Adipocyte (in vitro differentiated cells): ENCODE data around the gene NSMCE1.
A peak's percentile ranks its signal among the peaks of the same experiment; 100 is the strongest.
"Not testable (repeated sequence)": the region's sequence is repeated elsewhere in the genome, so short reads cannot be mapped to it uniquely, and the experiment has no call there.

Experiments
- DNase-seq: peaks from one replicate; pipeline ENCODE4 v3.0.0-alpha.2; 2015; ENCODE audit warnings: low read depth
- H3K27me3 ChIP-seq: replicated peaks from 2 replicates; pipeline ENCODE4 v1.7.0; 2013; ENCODE audit warnings: mild to moderate bottlenecking, low read length, moderate library complexity; ENCODE audit not compliant: control insufficient read depth, insufficient read depth
- H3K36me3 ChIP-seq: 2 replicates; pipeline ENCODE4 v1.7.0; 2013; ENCODE audit warnings: low read length, mild to moderate bottlenecking, moderate library complexity; ENCODE audit not compliant: control insufficient read depth, insufficient read depth, severe bottlenecking
- H3K4me1 ChIP-seq: 2 replicates; pipeline ENCODE4 v1.7.0; 2013; ENCODE audit warnings: mild to moderate bottlenecking, low read length, moderate library complexity; ENCODE audit not compliant: control insufficient read depth, insufficient read depth
- H3K4me3 ChIP-seq: 2 replicates; pipeline ENCODE4 v1.7.0; 2013; ENCODE audit warnings: mild to moderate bottlenecking, low read length, moderate library complexity
- H3K9ac ChIP-seq: 2 replicates; pipeline ENCODE4 v1.7.0; 2013; ENCODE audit warnings: mild to moderate bottlenecking, low read length, moderate library complexity
- H3K9me3 ChIP-seq: 2 replicates; pipeline ENCODE4 v1.7.0; 2013; ENCODE audit warnings: mild to moderate bottlenecking, low read length, moderate library complexity; ENCODE audit not compliant: control insufficient read depth

The NSMCE1 gene

DNA sequence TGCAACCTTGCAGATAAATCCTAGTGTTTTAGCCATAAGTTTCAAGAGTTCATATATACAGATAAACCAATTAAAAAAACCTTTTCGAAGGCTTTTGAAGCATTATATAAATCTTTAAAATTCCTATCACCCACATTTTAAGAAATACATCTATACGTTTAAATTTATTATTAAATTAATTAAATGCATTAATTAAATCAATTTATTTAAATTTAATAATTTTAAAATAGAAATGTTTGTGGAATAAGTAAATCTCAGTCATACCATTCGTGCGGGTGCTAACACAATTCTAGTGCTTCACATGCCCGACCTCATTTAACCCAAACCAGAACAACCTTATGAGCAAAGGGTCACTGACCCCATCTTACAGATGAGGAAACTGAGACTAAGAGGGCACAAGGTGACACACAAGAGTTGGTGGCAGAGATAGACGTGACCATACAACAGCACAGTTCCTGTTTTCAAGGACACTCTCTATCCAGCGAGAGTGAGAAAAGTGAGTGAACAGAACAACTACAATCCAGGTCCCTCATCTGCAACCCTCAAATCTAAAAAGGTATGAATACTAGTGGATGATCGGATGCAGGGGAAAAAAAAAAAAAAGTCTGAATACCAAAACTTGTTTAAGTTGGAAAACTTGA is 1.4 kb downstream of the NSMCE1 start:
- H3K9ac ChIP-seq: no peak overlapping the region
- H3K4me1 ChIP-seq: peaks cover 10% of the 10 kb centered on the region
- H3K4me3 ChIP-seq: peak overlapping the region; percentile 84
- no peak for DNase-seq
- no peaks in the 10 kb centered on the region for H3K9me3 ChIP-seq
- no peaks in the 10 kb centered on the region for H3K36me3 ChIP-seq
- H3K27me3 ChIP-seq: no peaks in the 10 kb centered on the region

DNA sequence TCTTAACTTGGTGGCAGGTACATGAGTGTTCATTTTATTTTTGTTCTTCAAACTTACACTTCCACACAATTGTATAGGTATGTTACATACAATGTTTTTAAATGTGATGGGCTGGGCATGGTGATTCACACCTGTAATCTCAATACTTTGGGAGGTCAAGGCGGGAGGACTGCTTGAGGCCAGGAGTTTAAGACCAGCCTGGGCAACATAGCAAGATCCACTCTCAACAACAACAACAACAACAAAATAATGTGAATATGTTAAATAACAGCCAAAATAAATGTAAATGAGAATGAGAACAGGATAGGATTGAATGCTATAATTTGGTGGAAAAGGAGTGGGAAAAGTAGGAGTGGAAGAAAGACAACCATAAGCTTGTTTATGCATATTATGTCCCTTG is 2.6 kb downstream of the NSMCE1 start:
- Histone ChIP-seq H3K36me3 (no peaks in the 10 kb centered on the region), H3K4me3 (no peak overlapping the region), H3K27me3 (no peaks in the 10 kb centered on the region), H3K9me3 (no peaks in the 10 kb centered on the region), H3K4me1 (peaks cover 15% of the 10 kb centered on the region), H3K9ac (no peak overlapping the region)
- no peak for DNase-seq

DNA sequence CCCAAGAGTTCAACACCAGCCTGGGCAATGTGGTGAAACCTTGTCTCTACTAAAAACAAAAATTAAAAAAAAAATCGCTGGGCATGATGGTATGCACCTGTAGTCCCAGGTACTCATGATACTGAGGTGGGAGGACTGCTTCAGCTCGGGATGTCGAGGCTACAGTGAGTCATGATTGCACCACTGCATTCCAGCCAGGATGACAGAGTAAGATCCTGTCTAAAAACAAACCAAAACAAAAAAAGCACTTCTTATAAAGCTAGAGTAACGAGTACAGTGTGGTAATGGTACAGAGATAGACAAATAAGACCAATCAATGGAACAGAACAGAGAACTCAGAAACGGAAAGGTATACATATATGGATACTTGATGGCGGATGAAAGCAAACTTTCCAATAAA is 4.4 kb downstream of the NSMCE1 start:
- no peaks in the 10 kb centered on the region for H3K36me3 ChIP-seq
- peak; percentile 64 for DNase-seq

DNA sequence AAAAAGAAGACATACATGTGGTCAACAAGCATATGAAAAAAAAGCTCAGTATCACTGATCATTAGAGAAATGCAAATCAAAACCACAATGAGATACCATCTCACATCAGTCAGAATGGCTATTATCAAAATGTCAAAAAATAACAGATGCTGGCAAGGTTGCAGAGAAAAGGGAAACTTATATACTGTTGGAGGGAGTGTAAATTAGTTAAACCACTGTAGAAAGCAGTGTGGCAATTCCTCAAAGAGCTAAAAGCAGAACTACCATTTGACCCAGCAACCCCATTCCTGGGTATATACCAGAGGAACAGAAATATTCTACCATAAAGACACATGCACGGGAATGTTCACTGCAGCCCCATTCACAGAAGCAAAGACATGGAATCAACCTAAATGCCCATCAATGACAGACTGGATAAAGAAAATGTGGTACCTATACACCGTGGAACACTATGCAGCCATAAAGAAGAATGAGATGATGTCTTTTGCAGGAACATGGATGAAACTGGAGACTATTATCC is 5.6 kb downstream of the NSMCE1 start:
- DNase-seq, H3K4me3 ChIP-seq: not testable (repeated sequence)

More for the DNA sequence above, 4.4 kb downstream of the NSMCE1 start:
- Histone ChIP-seq H3K9me3 (no peaks in the 10 kb centered on the region), H3K27me3 (no peaks in the 10 kb centered on the region), H3K4me3 (no peak overlapping the region), H3K9ac (no peak overlapping the region), H3K4me1 (peaks cover 12% of the 10 kb centered on the region)

DNA sequence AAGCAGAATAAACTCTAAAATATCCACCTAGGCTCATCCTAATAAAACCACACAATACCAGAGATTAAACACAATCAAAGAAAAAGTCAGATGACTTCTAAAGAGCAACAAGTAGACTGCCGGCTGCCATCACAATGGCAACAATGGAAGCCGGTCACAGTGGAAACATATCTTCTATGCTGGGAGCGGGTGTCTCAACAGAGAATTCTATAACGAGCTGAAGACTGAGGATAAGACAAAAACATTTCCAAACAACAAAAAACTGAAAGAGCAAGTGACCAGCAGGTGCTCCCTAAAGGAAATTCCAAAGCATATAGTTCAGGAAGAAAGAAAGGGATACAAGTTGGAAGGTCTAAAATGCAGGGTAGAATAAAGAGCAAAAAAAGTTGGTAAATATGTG is 8.9 kb downstream of the NSMCE1 start:
- Histone ChIP-seq H3K27me3 (no peaks in the 10 kb centered on the region), H3K4me3 (no peak overlapping the region), H3K36me3 (peaks cover 21% of the 10 kb centered on the region), H3K9me3 (no peaks in the 10 kb centered on the region), H3K9ac (no peak overlapping the region), H3K4me1 (peaks cover 17% of the 10 kb centered on the region)
- no peak for DNase-seq

More for the DNA sequence above, 5.6 kb downstream of the NSMCE1 start:
- H3K9ac ChIP-seq, H3K27me3 ChIP-seq, H3K9me3 ChIP-seq, H3K36me3 ChIP-seq: not testable (repeated sequence)
- H3K4me1 ChIP-seq: peaks cover 18% of the 10 kb centered on the region

DNA sequence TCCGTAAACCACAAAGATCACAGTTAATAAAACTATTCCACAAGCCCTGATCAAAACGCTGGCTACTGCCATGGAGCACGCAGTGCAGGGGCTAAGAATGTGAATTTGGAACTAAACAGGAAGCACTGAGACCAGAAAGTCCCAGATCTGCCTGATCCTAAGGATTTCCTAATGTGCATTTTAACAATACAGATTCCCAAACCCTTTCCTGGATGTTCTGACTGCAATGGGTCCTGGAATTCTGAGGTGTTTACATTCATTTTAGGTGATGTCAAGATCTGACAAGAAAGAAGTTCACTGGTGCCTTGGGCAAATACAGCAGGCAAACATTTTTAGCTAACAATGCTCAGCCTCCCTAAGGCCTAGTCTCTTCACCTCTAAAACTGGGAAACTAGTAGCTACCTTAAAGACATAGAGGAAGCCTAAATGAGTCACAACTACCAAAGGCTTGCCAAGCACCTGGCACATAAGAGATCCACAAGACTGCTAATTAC is 10.3 kb downstream of the NSMCE1 start:
- Histone ChIP-seq H3K9me3 (no peaks in the 10 kb centered on the region), H3K4me3 (no peak overlapping the region), H3K36me3 (peaks cover 21% of the 10 kb centered on the region), H3K9ac (peak overlapping the region; percentile 22), H3K27me3 (no peaks in the 10 kb centered on the region), H3K4me1 (peaks cover 25% of the 10 kb centered on the region)
- no peak for DNase-seq

DNA sequence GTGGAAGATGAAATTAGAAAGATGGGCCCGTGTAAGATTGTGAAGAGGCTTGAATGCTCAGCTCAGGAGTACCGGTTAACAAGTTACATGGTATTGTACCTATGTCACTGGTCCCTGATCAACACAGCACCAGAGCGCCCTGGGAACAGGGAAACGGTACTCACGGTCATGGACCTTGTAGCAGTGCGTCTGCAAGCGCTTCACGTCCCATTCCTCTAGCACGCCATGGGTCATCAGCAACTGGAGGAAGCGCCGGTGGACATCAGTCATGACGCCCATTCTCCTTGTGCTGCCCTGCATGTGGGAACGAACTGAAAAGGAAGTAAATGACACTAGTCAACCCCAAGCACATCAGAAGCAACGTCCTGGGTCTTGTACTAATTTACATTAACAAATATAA is 11.3 kb downstream of the NSMCE1 start:
- peaks cover 21% of the 10 kb centered on the region for H3K36me3 ChIP-seq
- H3K4me3 ChIP-seq: no peak overlapping the region
- no peaks in the 10 kb centered on the region for H3K9me3 ChIP-seq
- H3K27me3 ChIP-seq: no peaks in the 10 kb centered on the region
- DNase-seq: no peak
- no peak overlapping the region for H3K9ac ChIP-seq
- peaks cover 29% of the 10 kb centered on the region for H3K4me1 ChIP-seq

DNA sequence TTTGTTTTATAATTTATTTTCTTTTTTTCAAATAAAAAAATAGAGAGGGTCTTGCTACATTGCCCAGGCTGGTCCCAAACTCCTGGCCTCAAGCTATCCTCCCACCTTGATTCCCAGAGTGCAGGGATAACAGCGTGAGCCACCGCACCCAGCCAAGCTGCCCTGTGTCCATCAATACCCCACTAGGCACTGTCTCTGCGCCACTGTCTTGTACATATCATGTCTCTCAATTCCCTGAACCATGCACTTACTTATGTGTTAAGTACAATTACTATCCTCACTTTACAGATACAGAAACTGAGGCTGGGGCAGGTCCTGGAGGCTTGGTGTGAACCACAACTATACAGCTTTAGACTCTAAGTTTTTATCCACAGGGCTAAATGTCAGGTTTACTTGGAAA is 11.7 kb downstream of the NSMCE1 start:
- no peak for DNase-seq
- Histone ChIP-seq H3K9me3 (no peaks in the 10 kb centered on the region), H3K36me3 (peaks cover 21% of the 10 kb centered on the region), H3K4me3 (no peak overlapping the region), H3K27me3 (no peaks in the 10 kb centered on the region), H3K4me1 (peaks cover 29% of the 10 kb centered on the region), H3K9ac (no peak overlapping the region)

DNA sequence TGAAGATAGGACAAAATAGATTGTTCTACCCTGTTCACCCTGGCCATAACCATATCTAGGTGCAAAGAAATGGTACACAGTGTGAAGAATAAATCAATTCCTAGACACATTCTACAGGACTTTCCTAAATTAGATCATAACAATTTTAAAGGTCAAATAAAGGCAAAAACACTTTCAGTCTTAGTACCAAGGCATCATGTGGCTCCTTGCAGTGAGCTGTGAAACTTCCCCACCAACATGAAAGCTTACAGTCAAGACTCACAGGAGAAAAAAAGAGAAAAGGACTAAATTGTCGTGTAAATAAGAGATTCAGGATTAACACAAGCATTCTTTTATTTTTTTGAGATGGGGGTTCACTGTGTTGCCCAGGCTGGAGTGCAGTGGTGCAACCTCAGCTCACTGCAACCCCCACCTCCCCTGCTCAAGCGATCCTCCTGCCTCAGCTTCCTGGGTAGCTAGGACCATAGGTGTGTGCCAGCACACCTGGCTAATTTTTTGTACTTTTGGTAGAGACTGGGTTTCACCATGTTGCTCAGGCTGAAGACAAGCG is 14.2 kb downstream of the NSMCE1 start:
- DNase-seq: no peak
- no peaks in the 10 kb centered on the region for H3K27me3 ChIP-seq
- no peak overlapping the region for H3K9ac ChIP-seq
- H3K36me3 ChIP-seq: peaks cover 21% of the 10 kb centered on the region
- H3K4me1 ChIP-seq: peaks cover 24% of the 10 kb centered on the region
- no peak overlapping the region for H3K4me3 ChIP-seq
- no peaks in the 10 kb centered on the region for H3K9me3 ChIP-seq

DNA sequence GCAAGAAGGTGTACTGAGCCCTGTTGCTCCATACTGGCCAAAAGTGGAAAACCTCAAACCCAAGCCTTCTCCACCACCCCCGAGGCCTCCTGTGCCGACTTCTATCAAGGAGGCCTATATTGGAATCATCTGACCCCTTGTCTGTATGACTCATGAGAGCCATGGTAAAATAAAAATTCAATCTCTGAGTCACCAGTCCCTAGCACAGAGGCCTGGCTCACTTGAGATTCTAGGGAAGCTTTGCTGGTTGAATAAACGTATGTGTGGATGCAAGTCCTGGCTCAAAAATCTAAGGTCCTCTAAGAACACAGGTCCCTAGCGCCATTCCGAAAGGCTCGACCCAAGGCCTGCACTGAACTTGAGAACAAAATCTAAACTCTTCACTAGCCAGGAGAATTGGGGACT is 15.0 kb downstream of the NSMCE1 start:
- no peaks in the 10 kb centered on the region for H3K9me3 ChIP-seq
- peak; percentile 77 for DNase-seq

DNA sequence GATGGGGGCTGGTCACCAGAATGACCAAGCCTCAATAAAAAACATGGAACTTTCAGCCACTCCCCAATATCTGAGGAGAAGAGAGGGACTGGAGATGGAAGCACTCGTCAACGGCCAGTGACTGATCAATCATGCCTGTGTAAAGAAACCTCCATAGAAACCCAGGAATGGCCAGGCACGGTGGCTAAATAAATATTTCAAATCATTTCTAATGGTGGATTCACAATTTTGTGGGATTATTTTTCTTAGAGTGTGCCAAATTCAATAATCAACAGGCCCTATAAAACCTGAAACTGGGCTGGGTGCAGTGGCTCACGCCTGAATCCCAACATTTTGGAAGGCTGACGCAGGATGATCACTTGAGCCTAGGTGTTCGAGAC is 16.4 kb downstream of the NSMCE1 start:
- Histone ChIP-seq H3K4me1 (peaks cover 18% of the 10 kb centered on the region), H3K4me3 (no peak overlapping the region), H3K36me3 (peaks cover 19% of the 10 kb centered on the region), H3K9me3 (no peaks in the 10 kb centered on the region), H3K27me3 (no peaks in the 10 kb centered on the region), H3K9ac (no peak overlapping the region)
- no peak for DNase-seq

More for the DNA sequence above, 15.0 kb downstream of the NSMCE1 start:
- H3K9ac ChIP-seq: peak overlapping the region; percentile 11
- no peaks in the 10 kb centered on the region for H3K27me3 ChIP-seq
- peak overlapping the region; percentile 10 for H3K4me3 ChIP-seq
- peaks cover 24% of the 10 kb centered on the region for H3K4me1 ChIP-seq
- peaks cover 21% of the 10 kb centered on the region for H3K36me3 ChIP-seq
